ENCODE measurements around the gene VSIG10L.

VSIG10L gene

GRCh38 chr19:51365965-51366388 lies 24.0 kb upstream of the VSIG10L start, which contains the start of gene ETFB:
Gene ETFB (minus strand): TSS chr19:51366388. CDS start chr19:51366326, 62 bp downstream.
- DNase-seq (ENCODE audit: extremely low read depth in 1 of 2, low read depth in 1 of 2) = no peak

GRCh38 chr19:51365211-51365964 lies 23.4 kb upstream of the VSIG10L start:
- no peak for DNase-seq (ENCODE audit: extremely low read depth in 1 of 2, low read depth in 1 of 2)

- DNase-seq (ENCODE audit: extremely low read depth in 1 of 2, low read depth in 1 of 2) = no peak
Observed at GRCh38 chr19:51364200-51365106, 22.5 kb upstream of the VSIG10L start.

GRCh38 chr19:51361239-51361638 lies 19.3 kb upstream of the VSIG10L start:
- DNase-seq (ENCODE audit: extremely low read depth in 1 of 2, low read depth in 1 of 2) = no peak

GRCh38 chr19:51359294-51359693 lies 17.4 kb upstream of the VSIG10L start:
- no peak for DNase-seq (ENCODE audit: extremely low read depth in 1 of 2, low read depth in 1 of 2)

- no peak for DNase-seq (ENCODE audit: extremely low read depth in 1 of 2, low read depth in 1 of 2)
Observed at GRCh38 chr19:51357952-51358351, 16.0 kb upstream of the VSIG10L start.

- no peak for DNase-seq (ENCODE audit: extremely low read depth in 1 of 2, low read depth in 1 of 2)
Observed at GRCh38 chr19:51356159-51356801, 14.3 kb upstream of the VSIG10L start.

GRCh38 chr19:51354742-51355148 lies 12.8 kb upstream of the VSIG10L start:
- no peak for DNase-seq (ENCODE audit: extremely low read depth in 1 of 2, low read depth in 1 of 2)

- no peak for DNase-seq (ENCODE audit: extremely low read depth in 1 of 2, low read depth in 1 of 2)
Observed at GRCh38 chr19:51354103-51354741, 12.3 kb upstream of the VSIG10L start.

GRCh38 chr19:51352783-51353360 lies 10.9 kb upstream of the VSIG10L start:
- no peak for DNase-seq (ENCODE audit: extremely low read depth in 1 of 2, low read depth in 1 of 2)

GRCh38 chr19:51351266-51351990 lies 9.5 kb upstream of the VSIG10L start:
- DNase-seq (ENCODE audit: extremely low read depth in 1 of 2, low read depth in 1 of 2) = no peak

- no peak for DNase-seq (ENCODE audit: extremely low read depth in 1 of 2, low read depth in 1 of 2)
Observed at GRCh38 chr19:51347209-51347928, 5.4 kb upstream of the VSIG10L start.

- DNase-seq (ENCODE audit: extremely low read depth in 1 of 2, low read depth in 1 of 2) = no peak
Observed at GRCh38 chr19:51346742-51347141, 4.8 kb upstream of the VSIG10L start.

GRCh38 chr19:51345076-51345620 lies 3.2 kb upstream of the VSIG10L start:
- no peak for DNase-seq (ENCODE audit: extremely low read depth in 1 of 2, low read depth in 1 of 2)

- no peak for DNase-seq (ENCODE audit: extremely low read depth in 1 of 2, low read depth in 1 of 2)
Observed at GRCh38 chr19:51342631-51343569, 961 bp upstream of the VSIG10L start.

- DNase-seq (ENCODE audit: extremely low read depth in 1 of 2, low read depth in 1 of 2) = no peak
Observed at GRCh38 chr19:51341066-51341465, 873 bp downstream of the VSIG10L start.

GRCh38 chr19:51339687-51340656 lies 2.0 kb downstream of the VSIG10L start:
- DNase-seq (ENCODE audit: extremely low read depth in 1 of 2, low read depth in 1 of 2) = peak; percentile 65 to 84
